HG02970 (cell line): ENCODE measurements around the gene FOXD3.
"Not testable (repeated sequence)": the region's sequence is repeated elsewhere in the genome, so short reads cannot be mapped to it uniquely, and the experiment has no call there.

Experiments used
- ATAC-seq: cut with Tn5 transposase; IDR thresholded peaks from one replicate; pipeline ENCODE4 v1.9.1; 2021; ENCODE audit warnings: mild to moderate bottlenecking, moderate library complexity, moderate number of reproducible peaks; ENCODE audit not compliant: unreplicated experiment, low FRiP score

The FOXD3 gene

DNA sequence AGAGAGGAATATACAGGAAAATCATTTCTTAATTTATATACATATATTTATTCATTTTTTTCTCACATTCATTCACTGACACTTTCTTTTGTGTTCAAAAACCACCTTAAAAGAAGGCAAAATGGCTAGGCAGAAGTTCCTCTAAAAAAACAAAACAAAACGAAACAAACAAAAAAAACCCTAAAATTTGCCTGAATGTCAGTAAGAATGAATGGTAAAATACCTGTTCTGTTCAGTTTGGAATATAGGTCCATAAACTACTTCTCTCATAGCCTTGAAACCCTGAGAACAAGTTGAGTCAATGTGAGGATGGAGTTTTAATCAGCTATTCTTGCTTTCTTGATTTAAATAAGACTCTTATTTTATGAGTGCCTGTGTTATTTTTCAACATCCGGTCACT, 30.4 kb downstream of the FOXD3 start:
- no peak for ATAC-seq

DNA sequence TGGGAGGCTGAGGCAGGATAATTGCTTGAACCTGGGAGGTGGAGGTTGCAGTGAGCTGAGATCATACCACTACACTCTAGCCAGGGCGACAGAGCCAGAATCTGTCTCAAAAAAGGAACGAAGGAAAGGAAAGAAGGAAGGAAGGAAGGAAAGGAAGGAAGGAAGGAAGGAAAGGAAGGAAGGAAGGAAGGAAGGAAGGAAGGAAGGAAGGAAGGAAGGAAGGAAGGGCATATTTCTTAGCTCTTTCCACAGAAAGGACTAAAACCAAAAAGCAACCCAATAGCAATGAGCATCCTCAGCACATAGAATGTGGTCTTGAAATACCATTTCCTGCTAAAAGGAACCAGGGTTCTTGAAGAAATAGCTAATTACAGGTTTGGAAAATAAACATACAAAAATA, 33.9 kb downstream of the FOXD3 start:
- not testable (repeated sequence) for ATAC-seq

DNA sequence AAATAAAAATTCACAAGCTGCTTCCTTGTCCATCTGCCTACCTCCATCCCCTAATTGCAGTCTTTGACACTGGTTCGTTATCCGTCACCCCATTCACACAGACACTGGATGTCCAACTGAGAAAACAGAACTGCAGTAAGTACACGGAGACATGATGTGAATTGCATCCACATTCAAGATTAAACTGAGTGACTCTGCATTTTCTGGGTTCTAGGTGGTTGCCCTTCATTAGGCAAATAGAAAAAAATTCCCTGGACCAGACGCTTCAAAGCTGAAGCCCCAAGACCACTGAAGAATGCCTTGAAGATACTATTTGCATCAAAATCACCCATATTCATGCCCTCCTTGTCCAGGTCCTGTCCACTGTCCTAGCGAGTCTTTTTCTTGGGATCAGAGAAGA, 37.2 kb downstream of the FOXD3 start:
- ATAC-seq, result no peak

- ATAC-seq, result no peak
Observed at GRCh38 chr1:63362073-63362472, 39.7 kb downstream of the FOXD3 start.

DNA sequence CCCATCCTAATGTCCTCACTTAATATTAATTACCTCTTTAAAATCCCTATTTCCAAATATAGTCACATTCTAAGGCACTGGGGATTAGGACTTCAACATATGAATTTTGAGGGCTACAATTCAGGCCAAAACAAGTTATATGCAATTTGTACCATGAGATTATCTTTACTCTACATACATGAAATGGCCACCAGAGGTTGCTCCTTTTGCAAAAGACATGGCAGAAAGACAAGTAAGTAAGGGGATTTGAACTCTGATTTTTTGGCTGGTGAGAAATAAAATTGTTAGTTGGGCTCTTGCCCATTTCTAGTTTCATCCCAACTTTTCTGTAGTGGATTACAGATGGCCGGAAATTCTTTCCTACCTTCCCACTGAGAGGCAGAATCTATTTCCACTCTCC, 40.2 kb downstream of the FOXD3 start:
- no peak for ATAC-seq

DNA sequence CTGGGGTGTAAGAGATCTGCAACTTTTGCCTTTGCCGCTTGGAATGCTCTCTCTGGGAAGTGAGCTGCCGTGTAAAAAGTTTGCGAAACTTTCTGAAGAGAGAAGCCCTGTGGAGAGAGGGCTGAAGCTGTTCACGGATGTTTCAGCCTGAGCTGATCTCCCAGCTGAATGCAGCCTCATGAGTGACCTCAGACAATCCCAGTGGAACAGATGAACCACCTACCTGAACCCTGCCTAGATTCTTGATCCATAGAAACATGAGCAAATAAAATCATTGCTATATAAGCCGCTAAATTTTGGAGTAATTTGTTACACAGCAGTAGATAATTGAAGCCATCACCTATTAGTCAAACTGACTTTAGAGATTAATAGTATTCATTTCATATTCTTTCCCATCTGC, 40.6 kb downstream of the FOXD3 start:
- ATAC-seq, result no peak

GRCh38 chr1:63366908-63367214, 44.5 kb downstream of the FOXD3 start:
- no peak for ATAC-seq

- peak; percentile 99 for ATAC-seq
Observed at GRCh38 chr1:63367215-63368103, 45.1 kb downstream of the FOXD3 start, which contains the start of gene ALG6. TSS of gene ALG6 (plus strand) at chr1:63367627. CDS start at chr1:63370978, 3,351 bp downstream.

DNA sequence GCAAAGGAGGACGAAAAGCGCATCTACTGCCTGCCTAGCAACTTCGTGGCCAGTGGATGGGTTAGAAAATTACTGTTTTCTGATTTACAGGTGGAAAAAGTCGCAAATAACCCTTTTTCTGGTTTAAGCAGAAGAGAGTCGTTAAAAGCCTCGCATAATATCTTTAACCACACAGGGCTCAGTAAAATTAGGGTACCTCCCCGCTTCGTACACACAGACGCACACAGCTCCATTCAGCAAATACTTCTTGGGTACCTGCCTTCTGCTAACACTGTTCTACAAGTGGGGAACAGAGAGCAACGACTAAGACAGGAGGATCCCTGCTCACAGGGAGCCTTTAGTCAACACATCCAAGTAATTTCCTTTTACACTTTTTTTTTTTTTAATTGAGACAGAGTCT, 45.8 kb downstream of the FOXD3 start:
- no peak for ATAC-seq
